Type B pancreatic cell (in vitro differentiated cells): ENCODE measurements around the gene ULK4. TPM values are rescaled to one million over a fixed set of nuclear protein-coding genes. Genes with fewer than 3 reads are reported as not detected.
"Not testable (repeated sequence)": the region's sequence is repeated elsewhere in the genome, so short reads cannot be mapped to it uniquely, and the experiment has no call there.

ENCODE experiments used
- DNase-seq: peaks from one replicate; pipeline ENCODE4 v3.0.0; 2021; ENCODE audit warnings: mixed read lengths; ENCODE audit not compliant: unreplicated experiment; ENCODE audit errors: extremely low spot score
- H3K27ac Mint-ChIP-seq: 2 replicates; pipeline ENCODE4 v1.8.0; 2021; ENCODE audit warnings: mild to moderate bottlenecking, mixed read lengths
- H3K27me3 Mint-ChIP-seq: 2 replicates; pipeline ENCODE4 v1.8.0; 2021; ENCODE audit warnings: mixed read lengths
- H3K36me3 Mint-ChIP-seq: 2 replicates; pipeline ENCODE4 v1.8.0; 2021; ENCODE audit warnings: mixed read lengths
- H3K4me1 Mint-ChIP-seq: one replicate; pipeline ENCODE4 v1.8.0; 2021; ENCODE audit warnings: mixed read lengths; ENCODE audit not compliant: unreplicated experiment
- H3K4me3 Mint-ChIP-seq: 2 replicates; pipeline ENCODE4 v1.8.0; 2021; ENCODE audit warnings: mild to moderate bottlenecking, mixed read lengths
- H3K9me3 Mint-ChIP-seq: 2 replicates; pipeline ENCODE4 v1.8.0; 2021; ENCODE audit warnings: mixed read lengths
- total RNA-seq: library from RNA; stranded (reverse); gene quantifications from 2 replicates; pipeline ENCODE4 v1.2.1, GENCODE V29; 2021; ENCODE audit warnings: low replicate concordance
- TF ChIP-seq, protein P1 (sequence below): fragments of 200-600 bp; sonication (generic); conservative IDR thresholded peaks from 2 replicates; pipeline ENCODE4 v1.5.0; 2021; ENCODE audit warnings: antibody characterized with exemption, mild to moderate bottlenecking

ULK4 gene
- total RNA-seq, 1 donor from 2014 or later = 10.7 TPM

DNA sequence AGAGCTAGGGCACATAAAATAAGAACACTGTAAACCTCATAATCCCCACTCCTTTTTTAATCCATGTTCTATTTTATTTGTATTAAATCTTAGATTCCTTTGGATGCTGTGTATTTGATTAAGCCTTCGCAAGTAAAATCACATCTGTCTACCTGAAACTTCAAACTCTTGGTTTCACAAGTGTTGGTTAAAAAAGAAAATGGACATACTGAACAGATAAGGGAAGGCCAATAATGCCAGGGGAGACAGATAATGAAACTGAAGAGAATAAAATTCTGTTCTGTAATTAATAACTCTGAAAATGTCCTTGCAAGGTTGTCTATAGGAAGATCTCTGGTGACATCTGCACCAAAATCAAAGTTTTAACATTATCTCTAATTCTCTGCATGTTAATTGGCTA lies 114.2 kb downstream of the ULK4 start:
- no peaks in the 10 kb centered on the region for H3K36me3 Mint-ChIP-seq
- TF ChIP-seq, protein P1, sequence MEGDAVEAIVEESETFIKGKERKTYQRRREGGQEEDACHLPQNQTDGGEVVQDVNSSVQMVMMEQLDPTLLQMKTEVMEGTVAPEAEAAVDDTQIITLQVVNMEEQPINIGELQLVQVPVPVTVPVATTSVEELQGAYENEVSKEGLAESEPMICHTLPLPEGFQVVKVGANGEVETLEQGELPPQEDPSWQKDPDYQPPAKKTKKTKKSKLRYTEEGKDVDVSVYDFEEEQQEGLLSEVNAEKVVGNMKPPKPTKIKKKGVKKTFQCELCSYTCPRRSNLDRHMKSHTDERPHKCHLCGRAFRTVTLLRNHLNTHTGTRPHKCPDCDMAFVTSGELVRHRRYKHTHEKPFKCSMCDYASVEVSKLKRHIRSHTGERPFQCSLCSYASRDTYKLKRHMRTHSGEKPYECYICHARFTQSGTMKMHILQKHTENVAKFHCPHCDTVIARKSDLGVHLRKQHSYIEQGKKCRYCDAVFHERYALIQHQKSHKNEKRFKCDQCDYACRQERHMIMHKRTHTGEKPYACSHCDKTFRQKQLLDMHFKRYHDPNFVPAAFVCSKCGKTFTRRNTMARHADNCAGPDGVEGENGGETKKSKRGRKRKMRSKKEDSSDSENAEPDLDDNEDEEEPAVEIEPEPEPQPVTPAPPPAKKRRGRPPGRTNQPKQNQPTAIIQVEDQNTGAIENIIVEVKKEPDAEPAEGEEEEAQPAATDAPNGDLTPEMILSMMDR = no peak
- H3K4me1 Mint-ChIP-seq = no peaks in the 10 kb centered on the region
- no peak for DNase-seq
- H3K27ac Mint-ChIP-seq = no peak overlapping the region
- peaks cover under 1% of the 10 kb centered on the region for H3K9me3 Mint-ChIP-seq
- no peak overlapping the region for H3K4me3 Mint-ChIP-seq
- no peaks in the 10 kb centered on the region for H3K27me3 Mint-ChIP-seq

DNA sequence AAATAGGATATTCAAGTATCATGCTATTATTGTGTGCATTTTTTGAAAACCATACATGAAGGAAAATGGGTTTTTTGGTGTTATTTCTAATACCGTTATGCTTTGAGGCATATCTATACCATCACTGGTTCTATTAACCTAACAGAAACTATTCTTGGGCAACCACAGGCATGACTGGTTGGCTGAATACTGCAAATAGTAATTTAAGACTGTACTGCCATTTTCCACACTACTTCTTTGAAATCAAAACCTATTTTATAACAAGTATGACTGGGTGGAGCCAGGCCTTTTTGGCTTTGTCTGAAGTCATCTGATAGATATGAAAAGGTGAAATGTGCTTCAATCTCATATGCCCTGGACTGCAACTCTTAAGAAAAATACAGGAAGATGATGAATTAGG lies 115.1 kb downstream of the ULK4 start:
- Mint-ChIP-seq H3K27me3 (no peaks in the 10 kb centered on the region), H3K9me3 (peaks cover 6% of the 10 kb centered on the region), H3K36me3 (peaks cover 3% of the 10 kb centered on the region), H3K4me3 (no peak overlapping the region), H3K27ac (no peak overlapping the region), H3K4me1 (no peaks in the 10 kb centered on the region)
- DNase-seq = no peak
- TF ChIP-seq, protein P1 = no peak

DNA sequence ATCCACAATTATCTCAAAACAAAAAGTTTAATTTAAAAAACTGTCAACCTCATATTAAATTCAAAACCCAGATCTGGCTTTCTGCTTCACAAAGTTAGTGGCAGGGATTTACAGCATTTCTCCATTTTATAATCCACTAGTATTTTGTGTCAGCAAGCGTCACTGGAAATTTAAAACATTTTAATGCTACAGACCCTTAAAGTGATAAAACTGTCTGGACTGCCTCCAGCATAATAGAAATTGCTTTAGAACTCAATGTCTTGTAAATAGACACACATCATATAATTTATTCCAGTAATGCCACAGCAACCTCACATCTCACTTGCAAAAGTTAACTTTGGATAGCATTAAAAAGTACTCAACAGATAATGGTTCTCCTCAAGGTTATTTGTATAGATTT lies 116.1 kb downstream of the ULK4 start:
- Mint-ChIP-seq H3K9me3 (peaks cover 6% of the 10 kb centered on the region), H3K27me3 (no peaks in the 10 kb centered on the region), H3K4me1 (no peaks in the 10 kb centered on the region), H3K36me3 (peaks cover 3% of the 10 kb centered on the region), H3K27ac (no peak overlapping the region), H3K4me3 (no peak overlapping the region)
- TF ChIP-seq, protein P1 = no peak
- DNase-seq = no peak

DNA sequence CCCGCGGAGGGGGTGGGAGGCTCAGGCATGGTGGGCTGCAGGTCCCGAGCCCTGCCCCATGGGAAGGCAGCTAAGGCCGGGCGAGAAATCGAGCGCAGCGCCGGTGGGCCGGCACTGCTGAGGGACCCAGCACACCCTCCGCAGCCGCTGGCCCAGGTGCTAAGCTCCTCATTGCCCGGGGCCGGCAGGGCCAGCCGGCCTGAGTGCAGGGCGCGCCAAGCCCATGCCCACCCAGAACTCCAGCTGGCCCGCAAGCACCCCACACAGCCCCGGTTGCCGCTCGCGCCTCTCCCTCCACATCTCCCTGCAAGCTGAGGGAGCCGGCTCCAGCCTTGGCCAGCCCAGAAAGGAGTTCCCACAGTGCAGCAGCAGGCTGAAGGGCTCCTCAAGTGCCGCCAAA lies 117.6 kb downstream of the ULK4 start:
- H3K27me3 Mint-ChIP-seq, H3K9me3 Mint-ChIP-seq, H3K27ac Mint-ChIP-seq, H3K4me3 Mint-ChIP-seq, H3K36me3 Mint-ChIP-seq, H3K4me1 Mint-ChIP-seq, DNase-seq: not testable (repeated sequence)

DNA sequence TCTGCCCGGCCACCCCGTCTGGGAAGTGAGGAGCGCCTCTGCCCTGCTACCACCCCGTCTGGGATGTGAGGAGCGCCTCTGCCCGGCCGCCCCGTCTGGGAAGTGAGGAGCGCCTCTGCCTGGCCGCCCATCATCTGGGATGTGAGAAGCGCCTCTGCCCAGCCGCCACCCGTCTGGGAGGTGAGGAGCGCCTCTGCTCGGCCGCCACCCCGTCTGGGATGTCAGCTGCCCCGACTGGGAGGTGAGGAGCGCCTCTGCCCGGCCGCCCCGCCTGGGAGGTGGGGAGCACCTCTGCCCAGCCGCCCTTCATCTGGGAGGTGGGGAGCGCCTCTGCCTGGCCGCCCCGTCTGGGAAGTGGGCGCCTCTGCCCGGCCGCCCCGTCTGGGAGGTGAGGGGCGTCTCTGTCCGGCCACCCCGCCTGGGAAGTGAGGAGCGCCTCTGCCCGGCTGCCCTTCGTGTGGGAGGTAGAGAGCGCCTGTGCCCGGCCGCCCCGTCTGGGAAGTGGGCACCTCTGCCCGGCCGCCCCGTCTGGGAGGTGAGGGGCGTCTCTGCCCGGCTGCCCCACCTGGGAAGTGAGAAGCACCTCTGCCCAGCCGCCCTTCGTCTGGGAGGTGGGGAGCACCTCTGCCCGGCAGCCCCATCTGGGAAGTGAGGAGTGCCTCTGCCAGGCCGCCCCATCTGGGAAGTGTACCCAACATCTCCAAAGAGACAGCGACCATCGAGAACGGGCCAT lies 120.8 kb downstream of the ULK4 start:
- not testable (repeated sequence) for DNase-seq, H3K4me3 Mint-ChIP-seq, H3K9me3 Mint-ChIP-seq, H3K27me3 Mint-ChIP-seq, H3K27ac Mint-ChIP-seq, H3K4me1 Mint-ChIP-seq, H3K36me3 Mint-ChIP-seq

DNA sequence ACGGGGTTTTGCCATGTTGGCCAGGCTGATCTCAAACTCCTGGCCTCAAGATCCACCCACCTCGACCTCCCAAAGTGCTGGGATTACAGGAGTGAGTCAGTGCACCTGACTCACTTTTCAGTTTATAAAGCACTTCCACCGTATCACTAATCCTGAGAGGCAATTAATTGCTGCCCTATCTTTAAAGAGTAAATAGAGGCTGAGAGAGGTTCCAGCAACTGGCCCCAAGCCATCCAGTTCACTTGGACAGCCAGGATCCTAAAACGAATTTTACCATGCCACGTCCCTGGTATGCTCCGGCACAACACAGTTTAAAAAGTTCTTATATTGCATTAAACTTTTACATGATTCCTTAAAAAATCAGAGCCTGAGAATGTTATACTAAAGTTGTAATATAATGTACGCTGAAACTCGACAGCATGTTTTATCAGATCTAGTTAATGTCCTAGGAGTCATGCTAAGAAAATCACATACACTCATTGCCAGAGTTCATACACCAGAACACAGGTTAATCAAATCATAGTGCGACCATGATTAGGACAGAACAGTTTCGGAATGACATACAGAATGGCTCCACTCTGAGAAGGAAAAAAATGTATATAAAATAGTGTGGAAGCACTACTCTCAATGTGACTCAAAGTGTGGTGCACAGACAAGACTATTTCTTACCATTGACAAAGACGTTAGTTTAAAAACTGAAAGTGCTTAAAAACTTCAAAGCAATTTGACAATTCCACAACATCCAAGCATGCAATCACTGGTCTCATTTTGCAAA lies 125.4 kb downstream of the ULK4 start:
- H3K9me3 Mint-ChIP-seq = no peaks in the 10 kb centered on the region
- TF ChIP-seq, protein P1 = no peak
- H3K36me3 Mint-ChIP-seq = peaks cover 9% of the 10 kb centered on the region
- no peak for DNase-seq
- H3K27me3 Mint-ChIP-seq = no peaks in the 10 kb centered on the region
- no peak overlapping the region for H3K27ac Mint-ChIP-seq
- H3K4me1 Mint-ChIP-seq = no peaks in the 10 kb centered on the region
- H3K4me3 Mint-ChIP-seq = no peak overlapping the region
